ENCODE results near the gene FMR1NB. TPM values are rescaled to one million over a fixed set of nuclear protein-coding genes. Genes with fewer than 3 reads are reported as not detected.

The FMR1NB gene
- total RNA-seq = not detected

- H3K36me3 ChIP-seq = no peaks in the 10 kb centered on the region
- intact Hi-C loops (cut with DNase I) = no loop called here
- no peaks in the 10 kb centered on the region for H3K9me3 ChIP-seq
- H3K4me1 ChIP-seq = no peaks in the 10 kb centered on the region
- TF ChIP-seq CTCF (IDR thresholded peaks at IDR 0.05) = no peak
- no peaks in the 10 kb centered on the region for H3K27me3 ChIP-seq
- no peak within 1 kb of the TSS for H3K4me3 ChIP-seq
- H3K27ac ChIP-seq = no peak within 1 kb of the TSS
- DNase-seq (ENCODE audit: low spot score in 2 of 2) = no peak
Measured at GRCh38 chrX:147981038-147981752, at the start of gene FMR1NB. Gene FMR1NB (plus strand): TSS chrX:147981337. CDS start chrX:147981403, 66 bp downstream.

GRCh38 chrX:147933815-147934214 lies 47.3 kb upstream of the FMR1NB start:
- no peak overlapping the region for H3K4me3 ChIP-seq
- H3K27ac ChIP-seq = no peak overlapping the region
- no peaks in the 10 kb centered on the region for H3K27me3 ChIP-seq
- peaks cover 5 to 11% of the 10 kb centered on the region in 2 donors for H3K36me3 ChIP-seq
- H3K4me1 ChIP-seq = no peaks in the 10 kb centered on the region
- no peak for TF ChIP-seq CTCF (IDR thresholded peaks at IDR 0.05)
- intact Hi-C loops (cut with DNase I) = no loop called here
- no peaks in the 10 kb centered on the region for H3K9me3 ChIP-seq
- DNase-seq (ENCODE audit: low spot score in 2 of 2) = no peak

- Histone ChIP-seq H3K9me3 (no peaks in the 10 kb centered on the region), H3K27ac (no peak overlapping the region), H3K4me1 (no peaks in the 10 kb centered on the region), H3K36me3 (peaks cover 5 to 11% of the 10 kb centered on the region in 2 donors), H3K4me3 (no peak overlapping the region), H3K27me3 (no peaks in the 10 kb centered on the region)
- intact Hi-C loops (cut with DNase I) = no loop called here
- no peak for TF ChIP-seq CTCF (IDR thresholded peaks at IDR 0.05)
- no peak for DNase-seq (ENCODE audit: low spot score in 2 of 2)
Measured at GRCh38 chrX:147935156-147935758, 45.9 kb upstream of the FMR1NB start.

- Histone ChIP-seq H3K4me3 (no peak overlapping the region), H3K4me1 (no peaks in the 10 kb centered on the region), H3K36me3 (peaks cover 9 to 30% of the 10 kb centered on the region in 2 donors), H3K9me3 (no peaks in the 10 kb centered on the region), H3K27ac (no peak overlapping the region), H3K27me3 (no peaks in the 10 kb centered on the region)
- intact Hi-C loops (cut with DNase I) = no loop called here
- DNase-seq (ENCODE audit: low spot score in 2 of 2) = no peak
- no peak for TF ChIP-seq CTCF (IDR thresholded peaks at IDR 0.05)
Measured at GRCh38 chrX:147945286-147945685, 35.9 kb upstream of the FMR1NB start.

GRCh38 chrX:147948531-147948930 lies 32.6 kb upstream of the FMR1NB start:
- H3K4me3 ChIP-seq = no peak overlapping the region
- H3K27ac ChIP-seq = no peak overlapping the region
- no peaks in the 10 kb centered on the region for H3K27me3 ChIP-seq
- TF ChIP-seq CTCF (IDR thresholded peaks at IDR 0.05) = no peak
- intact Hi-C loops (cut with DNase I) = no loop called here
- no peak for DNase-seq (ENCODE audit: low spot score in 2 of 2)
- H3K4me1 ChIP-seq = no peaks in the 10 kb centered on the region
- peaks cover 9 to 28% of the 10 kb centered on the region in 2 donors for H3K36me3 ChIP-seq
- no peaks in the 10 kb centered on the region for H3K9me3 ChIP-seq
